ENCODE data around the gene CPT1B. TPM values are rescaled to one million over a fixed set of nuclear protein-coding genes. Genes with fewer than 3 reads are reported as not detected.
"Not testable (repeated sequence)": the region's sequence is repeated elsewhere in the genome, so short reads cannot be mapped to it uniquely, and the experiment has no call there.

Gene CPT1B
- total RNA-seq, 6 experiments from 2014 or later: 3.8 to 30.7 (median 13.0) TPM

DNA sequence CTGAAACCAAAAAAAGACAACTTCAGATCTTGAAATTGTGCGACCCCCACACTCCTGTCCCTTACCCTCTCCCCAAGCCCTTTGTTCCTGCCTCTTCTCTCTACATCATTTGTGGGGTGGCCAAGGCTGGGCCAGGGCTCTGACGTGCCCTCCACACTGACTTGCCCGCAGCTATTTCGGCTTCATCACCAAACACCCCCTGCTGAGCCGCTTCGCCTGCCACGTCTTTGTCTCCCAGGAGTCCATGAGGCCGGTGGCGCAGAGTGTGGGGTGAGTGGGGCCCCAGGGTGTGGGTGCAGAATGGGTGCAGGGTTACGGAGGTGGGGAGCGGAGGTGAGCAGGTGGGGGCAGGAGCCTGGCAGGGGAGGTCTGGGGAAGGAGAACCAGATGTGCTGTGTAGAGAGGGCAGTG lies 31.8 kb upstream of the CPT1B start:
- WGBS (ENCODE audit: insufficient coverage, low coverage, low lambda C conversion rate, missing lambda C conversion rate): 58% methylated on average over 7 of the region's 11 CpGs

GRCh38 chr22:50609599-50609998 lies 31.4 kb upstream of the CPT1B start:
- H3K27ac ChIP-seq: no peak overlapping the region
- ATAC-seq (no peak), DNase-seq (no peak)
- H3K9me3 ChIP-seq: no peaks in the 10 kb centered on the region
- peaks cover 0 to 10% (median 4%) of the 10 kb centered on the region in 4 donors for H3K4me1 ChIP-seq
- no peaks in the 10 kb centered on the region for H3K36me3 ChIP-seq
- 77% methylated on average over 6 of the region's 12 CpGs for WGBS (ENCODE audit: insufficient coverage, low coverage, low lambda C conversion rate, missing lambda C conversion rate)
- intact Hi-C loops (cut with DNase I): no loop called here
- H3K4me3 ChIP-seq: no peak overlapping the region
- no peaks in the 10 kb centered on the region for H3K27me3 ChIP-seq
- TF ChIP-seq POLR2A (IDR thresholded peaks at IDR 0.05): no peak
- TF ChIP-seq, protein P1, sequence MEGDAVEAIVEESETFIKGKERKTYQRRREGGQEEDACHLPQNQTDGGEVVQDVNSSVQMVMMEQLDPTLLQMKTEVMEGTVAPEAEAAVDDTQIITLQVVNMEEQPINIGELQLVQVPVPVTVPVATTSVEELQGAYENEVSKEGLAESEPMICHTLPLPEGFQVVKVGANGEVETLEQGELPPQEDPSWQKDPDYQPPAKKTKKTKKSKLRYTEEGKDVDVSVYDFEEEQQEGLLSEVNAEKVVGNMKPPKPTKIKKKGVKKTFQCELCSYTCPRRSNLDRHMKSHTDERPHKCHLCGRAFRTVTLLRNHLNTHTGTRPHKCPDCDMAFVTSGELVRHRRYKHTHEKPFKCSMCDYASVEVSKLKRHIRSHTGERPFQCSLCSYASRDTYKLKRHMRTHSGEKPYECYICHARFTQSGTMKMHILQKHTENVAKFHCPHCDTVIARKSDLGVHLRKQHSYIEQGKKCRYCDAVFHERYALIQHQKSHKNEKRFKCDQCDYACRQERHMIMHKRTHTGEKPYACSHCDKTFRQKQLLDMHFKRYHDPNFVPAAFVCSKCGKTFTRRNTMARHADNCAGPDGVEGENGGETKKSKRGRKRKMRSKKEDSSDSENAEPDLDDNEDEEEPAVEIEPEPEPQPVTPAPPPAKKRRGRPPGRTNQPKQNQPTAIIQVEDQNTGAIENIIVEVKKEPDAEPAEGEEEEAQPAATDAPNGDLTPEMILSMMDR (IDR thresholded peaks at IDR 0.05): no peak

More for the DNA sequence above, 31.8 kb upstream of the CPT1B start:
- H3K36me3 ChIP-seq: no peaks in the 10 kb centered on the region
- H3K4me3 ChIP-seq: no peak overlapping the region
- peaks cover 0 to 10% (median 4%) of the 10 kb centered on the region in 4 donors for H3K4me1 ChIP-seq
- DNase-seq (no peak), ATAC-seq (no peak)
- no peaks in the 10 kb centered on the region for H3K9me3 ChIP-seq
- H3K27ac ChIP-seq: no peak overlapping the region
- H3K27me3 ChIP-seq: no peaks in the 10 kb centered on the region
- intact Hi-C loops (cut with DNase I): loop anchor here in 1 of 2 donors (10.0 kb wide), 1 partner anchor 85 kb away; the partner anchor contains the start of gene SCO2
- TF ChIP-seq, protein P1 (IDR thresholded peaks at IDR 0.05): no peak
- TF ChIP-seq POLR2A (IDR thresholded peaks at IDR 0.05): no peak

DNA sequence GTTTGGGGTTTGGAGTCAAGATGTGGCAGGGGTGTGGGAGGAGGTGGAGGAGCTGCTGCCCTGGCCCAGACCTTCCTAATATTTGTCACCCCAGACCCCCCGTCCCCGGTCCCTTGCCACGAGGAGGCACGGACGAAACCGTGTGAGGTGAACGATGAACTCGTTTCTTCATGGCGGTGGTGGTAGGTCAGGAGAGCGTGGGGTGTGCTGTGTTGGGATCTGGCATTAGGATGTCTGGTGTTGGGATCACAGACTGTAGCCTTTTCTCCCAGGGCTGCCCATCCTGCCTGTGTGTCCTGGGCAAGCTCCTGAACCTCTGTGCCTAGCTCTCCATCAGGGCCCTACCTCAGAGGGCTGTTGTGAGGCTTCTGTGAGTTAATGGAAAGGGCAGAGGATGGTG lies 30.8 kb upstream of the CPT1B start:
- H3K27me3 ChIP-seq: no peaks in the 10 kb centered on the region
- WGBS (ENCODE audit: insufficient coverage, low coverage, low lambda C conversion rate, missing lambda C conversion rate): 72% methylated on average over 10 of the region's 10 CpGs

DNA sequence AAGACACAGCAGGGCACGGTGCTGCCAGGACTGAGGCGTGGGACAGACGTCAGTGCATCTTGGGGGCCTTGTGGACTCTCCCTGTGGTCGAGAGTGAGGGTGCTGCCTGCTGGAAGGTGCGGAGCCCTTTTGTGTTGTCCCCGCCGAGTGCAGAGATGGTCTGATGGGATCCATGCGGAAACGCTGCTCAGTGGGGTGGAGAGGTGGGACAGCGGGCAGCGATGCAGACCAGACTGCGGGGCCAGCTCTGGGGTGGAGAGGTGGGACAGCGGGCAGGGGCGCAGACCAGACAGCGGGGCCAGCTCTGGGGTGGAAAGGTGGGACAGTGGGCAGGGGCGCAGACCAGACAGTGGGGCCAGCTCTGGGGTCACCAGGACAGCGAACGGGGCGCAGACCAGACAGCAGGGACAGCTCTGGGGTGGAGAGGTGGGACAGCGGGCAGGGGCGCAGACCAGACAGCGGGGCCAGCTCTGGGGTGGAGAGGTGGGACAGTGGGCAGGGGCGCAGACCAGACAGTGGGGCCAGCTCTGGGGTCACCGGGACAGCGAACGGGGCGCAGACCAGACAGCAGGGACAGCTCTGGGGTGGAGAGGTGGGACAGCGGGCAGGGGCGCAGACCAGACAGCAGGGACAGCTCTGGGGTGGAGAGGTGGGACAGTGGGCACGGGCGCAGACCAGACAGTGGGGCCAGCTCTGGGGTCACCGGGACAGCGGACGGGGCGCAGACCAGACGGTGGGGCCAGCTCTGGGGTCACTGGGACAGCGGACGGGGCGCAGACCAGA lies 30.0 kb upstream of the CPT1B start:
- H3K4me3 ChIP-seq; ATAC-seq; H3K36me3 ChIP-seq; H3K9me3 ChIP-seq; DNase-seq; intact Hi-C loops (cut with DNase I); H3K27me3 ChIP-seq; H3K4me1 ChIP-seq; H3K27ac ChIP-seq: not testable (repeated sequence)
- WGBS (ENCODE audit: insufficient coverage, low coverage, low lambda C conversion rate, missing lambda C conversion rate): 75% methylated on average over 16 of the region's 39 CpGs

More for the DNA sequence above, 30.8 kb upstream of the CPT1B start:
- intact Hi-C loops (cut with DNase I): no loop called here
- no peaks in the 10 kb centered on the region for H3K36me3 ChIP-seq
- DNase-seq (no peak), ATAC-seq (no peak)
- peaks cover 0 to 9% (median 4%) of the 10 kb centered on the region in 4 donors for H3K4me1 ChIP-seq
- no peak overlapping the region for H3K27ac ChIP-seq
- no peaks in the 10 kb centered on the region for H3K9me3 ChIP-seq
- no peak overlapping the region for H3K4me3 ChIP-seq
- TF ChIP-seq, protein P1 (IDR thresholded peaks at IDR 0.05): no peak
- TF ChIP-seq POLR2A (IDR thresholded peaks at IDR 0.05): no peak

- no peak for ATAC-seq
- no peak for DNase-seq
- H3K27me3 ChIP-seq: peaks cover 0 to 6% of the 10 kb centered on the region in 2 donors
- intact Hi-C loops (cut with DNase I): no loop called here
- H3K9me3 ChIP-seq: no peaks in the 10 kb centered on the region
- H3K4me1 ChIP-seq: no peaks in the 10 kb centered on the region
- H3K36me3 ChIP-seq: no peaks in the 10 kb centered on the region
- no peak overlapping the region for H3K27ac ChIP-seq
- 52% methylated on average over 3 of the region's 6 CpGs for WGBS (ENCODE audit: insufficient coverage, low coverage, low lambda C conversion rate, missing lambda C conversion rate)
- H3K4me3 ChIP-seq: no peak overlapping the region
- TF ChIP-seq, protein P1 (IDR thresholded peaks at IDR 0.05): no peak
- no peak for TF ChIP-seq POLR2A (IDR thresholded peaks at IDR 0.05)
These were observed 29.4 kb upstream of the CPT1B start for GRCh38 chr22:50607659-50608020.

All from right lobe of liver (tissue), 6 donors.